IMR-90 (cell line): Measurements from ENCODE around the gene NEGR1.

ENCODE experiments used
- BHLHE40 ChIP-seq: fragments of 150-350 bp; IDR thresholded peaks from 2 replicates; pipeline ENCODE4 v1.6.1; 2016; ENCODE audit warnings: mild to moderate bottlenecking, low read depth, low read length
- CEBPB ChIP-seq: IDR thresholded peaks from 2 replicates; pipeline ENCODE4 v1.6.1; 2012; ENCODE audit warnings: low read depth, low read length, improper control_type of control experiment
- CHD1 ChIP-seq: IDR thresholded peaks from 2 replicates; pipeline ENCODE4 v1.6.1; 2012; ENCODE audit warnings: low read depth, low read length, improper control_type of control experiment
- CTCF ChIP-seq: conservative IDR thresholded peaks from 2 replicates; pipeline ENCODE4 v1.5.1; 2012; ENCODE audit warnings: mild to moderate bottlenecking, low read depth, low read length, improper control_type of control experiment
- ELK1 ChIP-seq: fragments of 150-350 bp; IDR thresholded peaks from 2 replicates; pipeline ENCODE4 v1.6.1; 2016; ENCODE audit warnings: low read depth, mild to moderate bottlenecking, low read length, moderate library complexity, borderline replicate concordance
- POLR2A ChIP-seq: IDR thresholded peaks from 2 replicates; pipeline ENCODE4 v1.6.1; 2012; ENCODE audit warnings: mild to moderate bottlenecking, low read depth, low read length
- RAD21 ChIP-seq: IDR thresholded peaks from 2 replicates; pipeline ENCODE4 v1.6.1; 2012; ENCODE audit warnings: low read length, improper control_type of control experiment
- RCOR1 ChIP-seq: IDR thresholded peaks from 2 replicates; pipeline ENCODE4 v1.6.1; 2012; ENCODE audit warnings: mild to moderate bottlenecking, low read length, improper control_type of control experiment; ENCODE audit not compliant: insufficient replicate concordance
- USF2 ChIP-seq: fragments of 150-350 bp; IDR thresholded peaks from 2 replicates; pipeline ENCODE4 v1.6.1; 2017; ENCODE audit warnings: mild to moderate bottlenecking, antibody characterized with exemption, low read length, low read depth

- TF ChIP-seq BHLHE40 (no peak), CTCF (no peak), POLR2A (no peak), ELK1 (no peak), USF2 (no peak), RCOR1 (no peak), RAD21 (no peak), CHD1 (no peak), CEBPB (no peak)
These were observed 276.2 kb downstream of the NEGR1 start for GRCh38 chr1:72006092-72006491.
